Measurements from ENCODE around the gene CNR2.

- TF ChIP-seq CTCF (conservative IDR thresholded peaks at IDR 0.05): peak; percentile 61
- TF ChIP-seq ZFX (IDR thresholded peaks at IDR 0.05): no peak
Observed at GRCh38 chr1:23868557-23869016, 44.6 kb downstream of the CNR2 start.

All from C4-2B (cell line).